K562 (cell line): ENCODE data around the gene UNC13A. TPM values are rescaled to one million over a fixed set of nuclear protein-coding genes. Genes with fewer than 3 reads are reported as not detected.

Experiments
- CHCHD3 ChIP-seq: fragments of 250-450 bp; sonication (Bioruptor Pico); IDR thresholded peaks from 2 replicates; pipeline ENCODE4 v2.1.2; 2022; ENCODE audit warnings: mild to moderate bottlenecking
- ETS2 ChIP-seq: IDR thresholded peaks from 2 replicates; pipeline ENCODE4 v1.6.1; 2016; ENCODE audit warnings: borderline replicate concordance, missing genetic modification characterization, mild to moderate bottlenecking, moderate library complexity, missing compliant biosample characterization; ENCODE audit not compliant: poor library complexity, severe bottlenecking
- GTF2E2 ChIP-seq: fragments of 200-800 bp; sonication (Bioruptor generic); IDR thresholded peaks from 2 replicates; pipeline ENCODE4 v1.6.1; 2016; ENCODE audit warnings: missing genetic modification characterization, missing compliant biosample characterization
- POLR2A ChIP-seq: fragments of 450-650 bp; conservative IDR thresholded peaks from 2 replicates; pipeline ENCODE4 v1.6.1; 2016
- POLR2G ChIP-seq: fragments of 200-400 bp; formaldehyde crosslinking; IDR thresholded peaks from 2 replicates; pipeline ENCODE4 v1.6.1; 2017; ENCODE audit warnings: low read depth, mild to moderate bottlenecking, antibody characterized with exemption, low read length, moderate library complexity
- RBBP5 ChIP-seq: fragments of 200-600 bp; sonication (generic); IDR thresholded peaks from 2 replicates; pipeline ENCODE4 v1.6.1; 2012; ENCODE audit warnings: borderline replicate concordance, mild to moderate bottlenecking, low read length, control low read depth, inconsistent platforms; ENCODE audit not compliant: insufficient read depth, poor library complexity, severe bottlenecking
- SMARCC2 ChIP-seq: fragments of 450-650 bp; IDR thresholded peaks from 2 replicates; pipeline ENCODE4 v1.6.1; 2017; ENCODE audit warnings: antibody characterized with exemption, moderate library complexity, mild to moderate bottlenecking, low read depth
- ZBTB7A ChIP-seq: IDR thresholded peaks from 2 replicates; pipeline ENCODE4 v1.6.1; 2011; ENCODE audit warnings: low read depth, mild to moderate bottlenecking, low read length, moderate library complexity, borderline replicate concordance; ENCODE audit not compliant: control insufficient read depth
- ZNF143 ChIP-seq: sonication (generic); formaldehyde crosslinking; IDR thresholded peaks from 2 replicates; pipeline ENCODE4 v1.9.0; 2022; ENCODE audit warnings: mild to moderate bottlenecking, missing genetic modification reagents
- ZNF239 ChIP-seq: fragments of 250-450 bp; sonication (Bioruptor Pico); IDR thresholded peaks from 2 replicates; pipeline ENCODE4 v1.4.0; 2020; ENCODE audit warnings: mild to moderate bottlenecking
- ZNF511 ChIP-seq: sonication (generic); formaldehyde crosslinking; IDR thresholded peaks from 2 replicates; pipeline ENCODE4 v1.8.0; 2022; ENCODE audit warnings: mild to moderate bottlenecking, missing genetic modification reagents
- polyA plus RNA-seq, 8 experiments: library from polyadenylated mRNA; depleted of rRNA in 4 of 8; stranded (reverse) in 5 of 8; unstranded in 3 of 8; fragments of >200 nt; fragmentation: Nextera tagmentation in 2 of 8; fragmentation: Illumina TruSeq in 1 of 8; extraction: Ambion mirVana in 2 of 8; extraction: Trizol in 1 of 8; gene quantifications; 2 replicates each; pipeline versions ENCODE4 v1.2.1 to v1.2.3, GENCODE V29; 2011 to 2014; ENCODE audit warnings: inconsistent platforms in 1 of 8, missing spikeins in 1 of 8
- total RNA-seq, 7 experiments: library from RNA; depleted of rRNA in 6 of 7; stranded (reverse); fragments of >200 nt in 6 of 7; fragmentation: Illumina TruSeq in 2 of 7; extraction: Trizol in 2 of 7; gene quantifications; 2 replicates each; pipeline versions ENCODE4 v1.2.1 to v1.2.3, GENCODE V29; 2011 to 2021; ENCODE audit warnings: low replicate concordance in 1 of 7

UNC13A gene
- total and polyA plus RNA-seq, 9 of the 15 experiments (the other 6 are each of a cell fraction or from before 2014, with no cell fraction given): 0.03 to 1.0 (median 0.25) TPM

GRCh38 chr19:17681505-17682125 is 6.5 kb downstream of the UNC13A start (continued):
- TF ChIP-seq ZBTB7A (peak; percentile 87), RBBP5 (no peak), POLR2A (no peak), POLR2G (no peak), ZNF239 (CRISPR knock-in tag) (no peak), ZNF511 (CRISPR knock-in tag) (peak; percentile 96), GTF2E2 (tag) (no peak), ZNF143 (CRISPR knock-in tag) (no peak), CHCHD3 (CRISPR knock-in tag) (no peak), SMARCC2 (no peak), ETS2 (no peak)
